Fibroblast of lung (primary cell): ENCODE data around the gene KCNJ10. TPM values are rescaled to one million over a fixed set of nuclear protein-coding genes. Genes with fewer than 3 reads are reported as not detected.
A peak's percentile ranks its signal among the peaks of the same experiment; 100 is the strongest.

Experiments used
- DNase-seq, 2 donors: peaks; one replicate each; pipeline versions ENCODE4 v3.0.0 to v3.0.0-alpha.2; 2010; ENCODE audit warnings: low read depth in 2 of 2
- H2AFZ ChIP-seq: 2 replicates; pipeline ENCODE4 v1.5.1; 2012; ENCODE audit warnings: low read length, control low read depth, inconsistent platforms
- H3K27ac ChIP-seq: 2 replicates; pipeline ENCODE4 v1.5.1; 2011; ENCODE audit warnings: low read length, control low read depth; ENCODE audit not compliant: insufficient read depth
- H3K27me3 ChIP-seq: 2 replicates; pipeline ENCODE4 v1.5.1; 2011; ENCODE audit warnings: mild to moderate bottlenecking, low read length; ENCODE audit not compliant: control insufficient read depth, insufficient read depth
- H3K36me3 ChIP-seq: 2 replicates; pipeline ENCODE4 v1.5.1; 2011; ENCODE audit warnings: low read length; ENCODE audit not compliant: control insufficient read depth, insufficient read depth
- H3K4me1 ChIP-seq: 2 replicates; pipeline ENCODE4 v1.5.1; 2011; ENCODE audit warnings: low read length; ENCODE audit not compliant: control insufficient read depth, insufficient read depth; ENCODE audit errors: extremely low read depth
- H3K4me2 ChIP-seq: 2 replicates; pipeline ENCODE4 v1.5.1; 2011; ENCODE audit warnings: low read length, control low read depth; ENCODE audit not compliant: insufficient read depth; ENCODE audit errors: extremely low read depth
- H3K4me3 ChIP-seq, 4 experiments: fragments of 200-600 bp in 1 of 4; sonication (generic) in 1 of 4; replicated peaks in 1 of 4; 2 replicates each; pipeline ENCODE4 v1.5.1; 2011 to 2016; ENCODE audit warnings: low read length in 4 of 4, low read depth in 3 of 4, mild to moderate bottlenecking in 3 of 4, control low read depth in 2 of 4, inconsistent platforms in 1 of 4, mixed read lengths in 1 of 4; ENCODE audit not compliant: insufficient read depth in 1 of 4; ENCODE audit errors: control extremely low read depth in 1 of 4
- H3K79me2 ChIP-seq: 2 replicates; pipeline ENCODE4 v1.5.1; 2012; ENCODE audit warnings: mild to moderate bottlenecking, low read length, inconsistent platforms; ENCODE audit not compliant: control insufficient read depth, insufficient read depth
- H3K9ac ChIP-seq: 2 replicates; pipeline ENCODE4 v1.5.1; 2011; ENCODE audit warnings: mild to moderate bottlenecking, low read length, control low read depth; ENCODE audit not compliant: insufficient read depth
- H3K9me3 ChIP-seq: 2 replicates; pipeline ENCODE4 v1.5.1; 2012; ENCODE audit warnings: low read depth, low read length; ENCODE audit not compliant: control insufficient read depth, insufficient read depth
- H4K20me1 ChIP-seq: 2 replicates; pipeline ENCODE4 v1.5.1; 2011; ENCODE audit warnings: low read length; ENCODE audit not compliant: control insufficient read depth, insufficient read depth; ENCODE audit errors: extremely low read depth
- EZH2 ChIP-seq: IDR thresholded peaks from 2 replicates; pipeline ENCODE4 v1.5.1; 2012; ENCODE audit warnings: low read length, control low read depth, mild to moderate bottlenecking; ENCODE audit errors: missing control alignments
- polyA plus RNA-seq, 2 donors: library from polyadenylated mRNA; depleted of rRNA in 1 of 2; stranded (reverse) in 1 of 2; unstranded in 1 of 2; fragments of >200 nt; gene quantifications; 2 replicates each; pipeline ENCODE4 v1.2.1, GENCODE V29; 2011 to 2012; ENCODE audit warnings: missing spikeins in 1 of 2
- total RNA-seq: library from RNA; depleted of rRNA; stranded (reverse); fragments of >200 nt; gene quantifications from 2 replicates; pipeline ENCODE4 v1.2.1, GENCODE V29; 2014
- TF ChIP-seq, protein P1 (sequence below), 2 donors: IDR thresholded peaks in 1 of 2; conservative IDR thresholded peaks in 1 of 2; 1 replicate in 1 of 2; 2 replicates in 1 of 2; pipeline ENCODE4 v1.5.1; 2011 to 2012; ENCODE audit warnings: low read length in 2 of 2, control low read depth in 1 of 2, inconsistent platforms in 1 of 2, low read depth in 1 of 2, mild to moderate bottlenecking in 1 of 2

The KCNJ10 gene
- total and polyA plus RNA-seq, 2 donors (not counting 1 experiment from before 2014, with no cell fraction given), result not detected

DNA sequence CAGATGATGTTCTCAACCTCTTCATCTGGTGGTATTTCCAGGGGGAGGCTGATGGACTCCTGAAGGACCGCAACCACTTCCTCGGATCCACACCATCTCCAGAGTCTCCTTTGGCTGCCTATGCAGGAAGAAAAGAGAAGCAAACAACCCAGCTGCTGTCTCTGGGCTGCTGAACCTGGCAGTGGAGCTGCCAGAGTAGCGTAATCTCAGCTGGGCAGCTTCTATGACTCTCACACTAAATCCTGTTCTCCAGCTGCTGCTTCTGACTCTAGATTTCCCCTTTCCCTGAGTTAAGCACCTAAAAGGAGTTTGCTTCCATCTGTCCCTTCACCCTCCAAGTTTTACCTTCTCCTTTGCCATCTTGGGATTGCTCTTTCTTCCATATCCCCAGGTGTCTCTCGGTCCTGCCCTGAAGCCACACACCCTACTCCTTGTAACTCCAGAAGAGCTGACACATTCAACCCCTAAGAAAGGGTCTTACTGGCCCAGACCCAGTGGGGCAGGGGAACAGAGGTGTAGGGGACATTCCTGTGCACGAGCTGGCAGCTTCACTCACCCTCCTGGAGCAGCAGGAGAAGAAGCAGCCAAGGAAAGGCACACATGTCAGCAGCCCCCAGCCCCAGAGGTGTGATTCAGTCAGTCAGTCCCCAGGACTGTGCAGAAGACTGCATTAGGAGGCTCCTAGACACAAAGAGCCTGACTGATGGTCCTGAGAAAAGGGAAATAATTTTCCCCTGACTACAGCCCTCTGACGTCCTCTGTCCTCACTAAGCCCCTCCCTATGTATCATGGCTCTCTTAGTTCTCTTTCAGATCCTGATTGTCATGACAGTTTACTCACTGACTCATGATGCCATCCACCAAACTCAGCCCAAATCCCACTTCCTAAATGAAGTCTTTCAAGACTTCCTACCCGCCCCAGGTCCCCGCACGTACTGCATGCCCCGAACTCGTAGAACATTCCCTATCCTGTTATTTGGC lies 116.1 kb downstream of the KCNJ10 start, which contains the start of gene SLAMF9:
TSS of gene SLAMF9 (minus strand) at position 702 of the 980 bp plus-strand sequence. CDS start at position 602, 100 bp downstream.
- H3K4me2 ChIP-seq, result no peak within 1 kb of the TSS
- no peaks in the 10 kb centered on the region for H3K9me3 ChIP-seq
- no peak within 1 kb of the TSS for H3K27ac ChIP-seq
- no peak within 1 kb of the TSS for H3K4me3 ChIP-seq
- no peak within 1 kb of the TSS for H2AFZ ChIP-seq
- no peaks in the 10 kb centered on the region for H3K36me3 ChIP-seq
- peaks cover 6% of the 10 kb centered on the region for H3K27me3 ChIP-seq
- no peaks in the 10 kb centered on the region for H4K20me1 ChIP-seq
- TF ChIP-seq, protein P1, sequence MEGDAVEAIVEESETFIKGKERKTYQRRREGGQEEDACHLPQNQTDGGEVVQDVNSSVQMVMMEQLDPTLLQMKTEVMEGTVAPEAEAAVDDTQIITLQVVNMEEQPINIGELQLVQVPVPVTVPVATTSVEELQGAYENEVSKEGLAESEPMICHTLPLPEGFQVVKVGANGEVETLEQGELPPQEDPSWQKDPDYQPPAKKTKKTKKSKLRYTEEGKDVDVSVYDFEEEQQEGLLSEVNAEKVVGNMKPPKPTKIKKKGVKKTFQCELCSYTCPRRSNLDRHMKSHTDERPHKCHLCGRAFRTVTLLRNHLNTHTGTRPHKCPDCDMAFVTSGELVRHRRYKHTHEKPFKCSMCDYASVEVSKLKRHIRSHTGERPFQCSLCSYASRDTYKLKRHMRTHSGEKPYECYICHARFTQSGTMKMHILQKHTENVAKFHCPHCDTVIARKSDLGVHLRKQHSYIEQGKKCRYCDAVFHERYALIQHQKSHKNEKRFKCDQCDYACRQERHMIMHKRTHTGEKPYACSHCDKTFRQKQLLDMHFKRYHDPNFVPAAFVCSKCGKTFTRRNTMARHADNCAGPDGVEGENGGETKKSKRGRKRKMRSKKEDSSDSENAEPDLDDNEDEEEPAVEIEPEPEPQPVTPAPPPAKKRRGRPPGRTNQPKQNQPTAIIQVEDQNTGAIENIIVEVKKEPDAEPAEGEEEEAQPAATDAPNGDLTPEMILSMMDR (conservative IDR thresholded peaks at IDR 0.05 in 1 of 2, IDR thresholded peaks at IDR 0.05 in 1 of 2; ENCODE audit: low read depth in 1 of 2, low read length in 2 of 2), result no peak
- TF ChIP-seq EZH2, result no peak
- H3K9ac ChIP-seq, result no peak within 1 kb of the TSS
- H3K4me1 ChIP-seq, result no peaks in the 10 kb centered on the region
- no peaks in the 10 kb centered on the region for H3K79me2 ChIP-seq
- DNase-seq, result peak; percentile 8 to 59

- Histone ChIP-seq H3K4me3 (no peak overlapping the region), H2AFZ (no peak overlapping the region), H3K4me2 (no peak overlapping the region), H3K4me1 (no peaks in the 10 kb centered on the region), H4K20me1 (no peaks in the 10 kb centered on the region), H3K27ac (no peak overlapping the region), H3K9me3 (no peaks in the 10 kb centered on the region), H3K36me3 (no peaks in the 10 kb centered on the region), H3K27me3 (peaks cover 6% of the 10 kb centered on the region), H3K9ac (no peak overlapping the region), H3K79me2 (no peaks in the 10 kb centered on the region)
- no peak for TF ChIP-seq EZH2
- TF ChIP-seq, protein P1 (conservative IDR thresholded peaks at IDR 0.05 in 1 of 2, IDR thresholded peaks at IDR 0.05 in 1 of 2; ENCODE audit: low read depth in 1 of 2, low read length in 2 of 2), result no peak
- no peak for DNase-seq
Observed at GRCh38 chr1:159952932-159953331, 117.0 kb downstream of the KCNJ10 start.

DNA sequence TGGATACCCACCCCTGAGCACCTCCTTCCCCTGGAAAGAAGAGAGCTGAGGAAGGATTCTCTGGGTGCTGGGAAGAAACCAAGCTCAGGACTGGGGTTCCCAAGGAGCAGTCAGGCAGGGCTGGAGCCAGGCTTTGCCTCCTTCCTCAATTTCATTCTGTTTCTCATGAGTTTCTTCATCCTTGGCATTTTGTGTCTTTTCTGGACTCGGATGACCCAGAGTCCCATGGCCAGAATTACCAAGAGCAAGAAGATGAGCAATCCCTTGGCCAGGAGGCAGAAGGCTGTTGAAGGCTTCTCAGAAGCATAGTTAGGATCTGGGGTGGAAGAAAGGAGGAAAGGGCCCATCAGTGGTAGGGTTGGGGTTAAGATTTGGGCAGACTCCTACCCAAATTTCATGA lies 118.4 kb downstream of the KCNJ10 start:
- no peak for TF ChIP-seq EZH2
- TF ChIP-seq, protein P1 (conservative IDR thresholded peaks at IDR 0.05 in 1 of 2, IDR thresholded peaks at IDR 0.05 in 1 of 2; ENCODE audit: low read depth in 1 of 2, low read length in 2 of 2), result no peak
- no peaks in the 10 kb centered on the region for H3K4me1 ChIP-seq
- H3K9me3 ChIP-seq, result no peaks in the 10 kb centered on the region
- no peak for DNase-seq
- H2AFZ ChIP-seq, result no peak overlapping the region
- H4K20me1 ChIP-seq, result no peaks in the 10 kb centered on the region
- H3K27ac ChIP-seq, result no peak overlapping the region
- H3K36me3 ChIP-seq, result no peaks in the 10 kb centered on the region
- no peak overlapping the region for H3K9ac ChIP-seq
- no peak overlapping the region for H3K4me3 ChIP-seq
- peaks cover 6% of the 10 kb centered on the region for H3K27me3 ChIP-seq
- H3K79me2 ChIP-seq, result no peaks in the 10 kb centered on the region
- no peak overlapping the region for H3K4me2 ChIP-seq
